Uterus (tissue), 4 donors: ENCODE results near the gene SYT11. TPM values are rescaled to one million over a fixed set of nuclear protein-coding genes. Genes with fewer than 3 reads are reported as not detected.

Experiments
- DNase-seq, 2 donors: peaks; one replicate each; pipeline ENCODE4 v3.0.0-alpha.2; 2019 to 2020
- H3K27ac ChIP-seq, 2 donors: fragments of 200-600 bp; sonication (generic); 1 replicate in 1 of 2; 2 replicates in 1 of 2; pipeline ENCODE4 v1.5.1; 2016 to 2018
- H3K27me3 ChIP-seq, 2 donors: fragments of 200-600 bp; sonication (generic); one replicate each; pipeline ENCODE4 v1.5.1; 2018 to 2019; ENCODE audit warnings: control low read depth in 1 of 2
- H3K36me3 ChIP-seq, 2 donors: fragments of 200-600 bp; sonication (generic); one replicate each; pipeline ENCODE4 v1.5.1; 2019; ENCODE audit warnings: control low read depth in 1 of 2
- H3K4me1 ChIP-seq, 2 donors: fragments of 200-600 bp; sonication (generic); one replicate each; pipeline ENCODE4 v1.5.1; 2018 to 2019; ENCODE audit warnings: control low read depth in 1 of 2
- H3K4me3 ChIP-seq, 2 donors: fragments of 200-600 bp; sonication (generic); 1 replicate in 1 of 2; 2 replicates in 1 of 2; pipeline ENCODE4 v1.5.1; 2018 to 2019; ENCODE audit warnings: mild to moderate bottlenecking in 1 of 2
- H3K9me3 ChIP-seq, 2 donors: fragments of 200-600 bp; sonication (generic); one replicate each; pipeline ENCODE4 v1.5.1; 2019; ENCODE audit warnings: control low read depth in 1 of 2
- CTCF ChIP-seq, 4 experiments: fragments of 200-600 bp in 2 of 4; fragments of 450-650 bp in 2 of 4; sonication (generic) in 2 of 4; IDR thresholded peaks; one replicate each; pipeline ENCODE4 v1.5.1; 2016 to 2019; ENCODE audit warnings: antibody characterized with exemption in 4 of 4, mild to moderate bottlenecking in 2 of 4, moderate library complexity in 1 of 4
- POLR2A ChIP-seq, 2 donors: fragments of 450-650 bp; IDR thresholded peaks; one replicate each; pipeline ENCODE4 v1.6.1; 2016; ENCODE audit warnings: antibody characterized with exemption in 2 of 2, mild to moderate bottlenecking in 1 of 2, moderate library complexity in 1 of 2
- intact Hi-C: fragments of 100-400 bp; cut with DNase I; formaldehyde crosslinking; loops from one replicate; pipeline ENCODE4 v1.15.1; 2023; ENCODE audit warnings: low total_unique reads
- total RNA-seq, 4 donors: library from RNA; depleted of rRNA in 3 of 4; stranded (reverse); fragments of >200 nt in 3 of 4; gene quantifications; one replicate each; pipeline versions ENCODE4 v1.1.0 to v1.2.4, GENCODE V29; 2014 to 2023
- donor health status: DM: yes; HTN: yes; CAD: no.

SYT11 gene
- total RNA-seq, 4 donors from 2014 or later = 12.8 to 70.5 (median 24.3) TPM

GRCh38 chr1:155840386-155840785, 19.0 kb upstream of the SYT11 start:
- TF ChIP-seq CTCF (IDR thresholded peaks at IDR 0.05) = no peak
- TF ChIP-seq POLR2A (IDR thresholded peaks at IDR 0.05) = no peak
- intact Hi-C loops = no loop called here
- no peak overlapping the region for H3K4me3 ChIP-seq

GRCh38 chr1:155844860-155845421, 14.4 kb upstream of the SYT11 start:
- Histone ChIP-seq H3K27ac (no peak overlapping the region), H3K4me3 (no peak overlapping the region), H3K4me1 (no peaks in the 10 kb centered on the region), H3K27me3 (no peaks in the 10 kb centered on the region), H3K36me3 (no peaks in the 10 kb centered on the region), H3K9me3 (no peaks in the 10 kb centered on the region)
- DNase-seq = no peak
- no peak for TF ChIP-seq POLR2A (IDR thresholded peaks at IDR 0.05)
- TF ChIP-seq CTCF (IDR thresholded peaks at IDR 0.05) = no peak
- intact Hi-C loops = no loop called here

More at GRCh38 chr1:155840386-155840785, 19.0 kb upstream of the SYT11 start:
- no peaks in the 10 kb centered on the region for H3K27me3 ChIP-seq
- H3K9me3 ChIP-seq = no peaks in the 10 kb centered on the region
- H3K4me1 ChIP-seq = no peaks in the 10 kb centered on the region
- DNase-seq = no peak
- H3K27ac ChIP-seq = no peak overlapping the region
- H3K36me3 ChIP-seq = no peaks in the 10 kb centered on the region

GRCh38 chr1:155847823-155848529, 11.4 kb upstream of the SYT11 start:
- H3K36me3 ChIP-seq = no peaks in the 10 kb centered on the region
- TF ChIP-seq CTCF (IDR thresholded peaks at IDR 0.05) (no peak), POLR2A (IDR thresholded peaks at IDR 0.05) (no peak)

GRCh38 chr1:155850345-155850744, 9.0 kb upstream of the SYT11 start:
- Histone ChIP-seq H3K27me3 (no peaks in the 10 kb centered on the region), H3K36me3 (no peaks in the 10 kb centered on the region), H3K27ac (no peak overlapping the region), H3K9me3 (no peaks in the 10 kb centered on the region), H3K4me1 (no peaks in the 10 kb centered on the region), H3K4me3 (no peak overlapping the region)
- TF ChIP-seq CTCF (IDR thresholded peaks at IDR 0.05) (no peak), POLR2A (IDR thresholded peaks at IDR 0.05) (no peak)
- DNase-seq = no peak
- intact Hi-C loops = no loop called here

More at GRCh38 chr1:155847823-155848529, 11.4 kb upstream of the SYT11 start:
- Histone ChIP-seq H3K4me3 (no peak overlapping the region), H3K4me1 (no peaks in the 10 kb centered on the region), H3K9me3 (no peaks in the 10 kb centered on the region), H3K27me3 (no peaks in the 10 kb centered on the region), H3K27ac (no peak overlapping the region)
- intact Hi-C loops = no loop called here
- DNase-seq = no peak

- DNase-seq = no peak
- no peaks in the 10 kb centered on the region for H3K27me3 ChIP-seq
- TF ChIP-seq CTCF (IDR thresholded peaks at IDR 0.05) (no peak), POLR2A (IDR thresholded peaks at IDR 0.05) (no peak)
- intact Hi-C loops = no loop called here
- no peaks in the 10 kb centered on the region for H3K9me3 ChIP-seq
- H3K27ac ChIP-seq = peak overlapping the region; percentile 75 to 83
- H3K4me3 ChIP-seq = peak overlapping the region; percentile 51 to 57
- peaks cover 0 to 6% of the 10 kb centered on the region in 2 donors for H3K4me1 ChIP-seq
- no peaks in the 10 kb centered on the region for H3K36me3 ChIP-seq
These were observed 3.0 kb upstream of the SYT11 start for GRCh38 chr1:155856257-155856974.
